ENCODE data around the gene FILIP1L. TPM values are rescaled to one million over a fixed set of nuclear protein-coding genes. Genes with fewer than 3 reads are reported as not detected.

The FILIP1L gene
- total RNA-seq, 1 donor from 2014 or later, result 42.7 TPM

Other genes with a start within 250 kb of the FILIP1L start
- gene TBC1D23, start 146.5 kb upstream of the FILIP1L start, total RNA-seq, result 46.1 and 49.1 TPM in 2 replicates
- gene NIT2, start 220.3 kb upstream of the FILIP1L start, total RNA-seq, result 6.5 and 8.4 TPM in 2 replicates